OCI-LY3 (cell line): ENCODE data around the gene AATK.

Experiments used
- EZH2phosphoT487 ChIP-seq: fragments of 200-600 bp; shearing (Covaris generic); IDR thresholded peaks from 2 replicates; pipeline ENCODE4 v1.6.1; 2018; ENCODE audit warnings: antibody characterized with exemption, mixed run types, low read depth
- TF ChIP-seq, protein P1 (sequence below): fragments of 200-600, 300-600 bp; sonication (generic); IDR thresholded peaks from 2 replicates; pipeline ENCODE4 v1.5.1; 2014; ENCODE audit warnings: antibody characterized with exemption, low read length, low read depth

- TF ChIP-seq, protein P1, sequence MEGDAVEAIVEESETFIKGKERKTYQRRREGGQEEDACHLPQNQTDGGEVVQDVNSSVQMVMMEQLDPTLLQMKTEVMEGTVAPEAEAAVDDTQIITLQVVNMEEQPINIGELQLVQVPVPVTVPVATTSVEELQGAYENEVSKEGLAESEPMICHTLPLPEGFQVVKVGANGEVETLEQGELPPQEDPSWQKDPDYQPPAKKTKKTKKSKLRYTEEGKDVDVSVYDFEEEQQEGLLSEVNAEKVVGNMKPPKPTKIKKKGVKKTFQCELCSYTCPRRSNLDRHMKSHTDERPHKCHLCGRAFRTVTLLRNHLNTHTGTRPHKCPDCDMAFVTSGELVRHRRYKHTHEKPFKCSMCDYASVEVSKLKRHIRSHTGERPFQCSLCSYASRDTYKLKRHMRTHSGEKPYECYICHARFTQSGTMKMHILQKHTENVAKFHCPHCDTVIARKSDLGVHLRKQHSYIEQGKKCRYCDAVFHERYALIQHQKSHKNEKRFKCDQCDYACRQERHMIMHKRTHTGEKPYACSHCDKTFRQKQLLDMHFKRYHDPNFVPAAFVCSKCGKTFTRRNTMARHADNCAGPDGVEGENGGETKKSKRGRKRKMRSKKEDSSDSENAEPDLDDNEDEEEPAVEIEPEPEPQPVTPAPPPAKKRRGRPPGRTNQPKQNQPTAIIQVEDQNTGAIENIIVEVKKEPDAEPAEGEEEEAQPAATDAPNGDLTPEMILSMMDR = no peak
- no peak for TF ChIP-seq EZH2phosphoT487
Observed at GRCh38 chr17:81131486-81132196, 34.4 kb downstream of the AATK start.
